Neural crest cell (in vitro differentiated cells): Measurements from ENCODE around the gene FOXK1. TPM values are rescaled to one million over a fixed set of nuclear protein-coding genes. Genes with fewer than 3 reads are reported as not detected.
A peak's percentile ranks its signal among the peaks of the same experiment; 100 is the strongest.

Experiments used
- DNase-seq: peaks from one replicate; pipeline ENCODE4 v3.0.0; 2021; ENCODE audit warnings: low read depth, mixed read lengths, low spot score
- H3K27ac Mint-ChIP-seq: one replicate; pipeline ENCODE4 v1.8.0; 2021; ENCODE audit warnings: mild to moderate bottlenecking, mixed read lengths; ENCODE audit not compliant: unreplicated experiment
- H3K27me3 Mint-ChIP-seq: 2 replicates; pipeline ENCODE4 v1.8.0; 2021; ENCODE audit warnings: low read depth, mild to moderate bottlenecking, mixed read lengths
- H3K36me3 Mint-ChIP-seq: 2 replicates; pipeline ENCODE4 v1.8.0; 2021; ENCODE audit warnings: low read depth, mild to moderate bottlenecking, mixed read lengths
- H3K4me1 Mint-ChIP-seq: 2 replicates; pipeline ENCODE4 v1.8.0; 2021; ENCODE audit warnings: mixed read lengths
- H3K4me3 Mint-ChIP-seq: one replicate; pipeline ENCODE4 v1.8.0; 2021; ENCODE audit warnings: mild to moderate bottlenecking, mixed read lengths
- H3K9me3 Mint-ChIP-seq: 2 replicates; pipeline ENCODE4 v1.8.0; 2021; ENCODE audit warnings: mixed read lengths
- CTCF ChIP-seq: fragments of 200-600 bp; sonication (generic); conservative IDR thresholded peaks from 2 replicates; pipeline ENCODE4 v1.5.0; 2021; ENCODE audit warnings: antibody characterized with exemption, mild to moderate bottlenecking
- total RNA-seq: library from RNA; stranded (reverse); gene quantifications from 2 replicates; pipeline ENCODE4 v1.2.1, GENCODE V29; 2021

Gene FOXK1
- total RNA-seq, 1 donor from 2014 or later: 29.1 TPM

- no peak for DNase-seq
Observed at GRCh38 chr7:4771737-4772136, 89.6 kb downstream of the FOXK1 start.

GRCh38 chr7:4772306-4772705 lies 90.2 kb downstream of the FOXK1 start:
- H3K9me3 Mint-ChIP-seq: no peaks in the 10 kb centered on the region
- no peak for DNase-seq
- H3K27me3 Mint-ChIP-seq: no peaks in the 10 kb centered on the region
- no peak for TF ChIP-seq CTCF
- no peaks in the 10 kb centered on the region for H3K36me3 Mint-ChIP-seq
- H3K4me1 Mint-ChIP-seq: peaks cover 33% of the 10 kb centered on the region
- no peak overlapping the region for H3K27ac Mint-ChIP-seq
- no peak overlapping the region for H3K4me3 Mint-ChIP-seq

More at GRCh38 chr7:4771737-4772136, 89.6 kb downstream of the FOXK1 start:
- no peak overlapping the region for H3K4me3 Mint-ChIP-seq
- H3K27me3 Mint-ChIP-seq: no peaks in the 10 kb centered on the region
- peaks cover 29% of the 10 kb centered on the region for H3K4me1 Mint-ChIP-seq
- H3K36me3 Mint-ChIP-seq: no peaks in the 10 kb centered on the region
- no peaks in the 10 kb centered on the region for H3K9me3 Mint-ChIP-seq
- TF ChIP-seq CTCF: no peak
- H3K27ac Mint-ChIP-seq: no peak overlapping the region

GRCh38 chr7:4774007-4774406 lies 91.9 kb downstream of the FOXK1 start:
- Mint-ChIP-seq H3K36me3 (peaks cover 3% of the 10 kb centered on the region), H3K4me1 (peaks cover 27% of the 10 kb centered on the region), H3K27me3 (no peaks in the 10 kb centered on the region), H3K4me3 (peak overlapping the region; percentile 98), H3K27ac (no peak overlapping the region), H3K9me3 (no peaks in the 10 kb centered on the region)
- DNase-seq: no peak
- no peak for TF ChIP-seq CTCF

GRCh38 chr7:4774658-4775249 lies 92.7 kb downstream of the FOXK1 start:
- H3K4me1 Mint-ChIP-seq: peaks cover 27% of the 10 kb centered on the region
- H3K4me3 Mint-ChIP-seq: peak overlapping the region; percentile 98
- no peak for DNase-seq
- no peak for TF ChIP-seq CTCF
- no peaks in the 10 kb centered on the region for H3K9me3 Mint-ChIP-seq
- peak overlapping the region; percentile 99 for H3K27ac Mint-ChIP-seq
- no peaks in the 10 kb centered on the region for H3K27me3 Mint-ChIP-seq
- peaks cover 3% of the 10 kb centered on the region for H3K36me3 Mint-ChIP-seq

GRCh38 chr7:4775250-4775847 lies 93.3 kb downstream of the FOXK1 start, which contains the start of gene AP5Z1:
TSS of gene AP5Z1 (plus strand) at chr7:4775623. CDS start at chr7:4775716, 93 bp downstream.
- DNase-seq: peak; percentile 86
- Mint-ChIP-seq H3K4me3 (peak within 1 kb of the TSS; percentile 98), H3K27me3 (no peaks in the 10 kb centered on the region), H3K9me3 (no peaks in the 10 kb centered on the region), H3K36me3 (peaks cover 3% of the 10 kb centered on the region), H3K27ac (peak within 1 kb of the TSS; percentile 99), H3K4me1 (peaks cover 27% of the 10 kb centered on the region)
- no peak for TF ChIP-seq CTCF
